COLO829 (cell line): ENCODE results near the gene CARM1.
"Not testable (repeated sequence)": the region's sequence is repeated elsewhere in the genome, so short reads cannot be mapped to it uniquely, and the experiment has no call there.

Experiments
- DNase-seq: peaks from one replicate; pipeline ENCODE4 v3.0.0; 2012; ENCODE audit warnings: low spot score

The CARM1 gene

GRCh38 chr19:10870955-10871603 lies at the start of gene CARM1:
TSS of gene CARM1 (plus strand) at chr19:10871553. CDS start at chr19:10871703, 150 bp downstream.
- peak; percentile 100 for DNase-seq

DNA sequence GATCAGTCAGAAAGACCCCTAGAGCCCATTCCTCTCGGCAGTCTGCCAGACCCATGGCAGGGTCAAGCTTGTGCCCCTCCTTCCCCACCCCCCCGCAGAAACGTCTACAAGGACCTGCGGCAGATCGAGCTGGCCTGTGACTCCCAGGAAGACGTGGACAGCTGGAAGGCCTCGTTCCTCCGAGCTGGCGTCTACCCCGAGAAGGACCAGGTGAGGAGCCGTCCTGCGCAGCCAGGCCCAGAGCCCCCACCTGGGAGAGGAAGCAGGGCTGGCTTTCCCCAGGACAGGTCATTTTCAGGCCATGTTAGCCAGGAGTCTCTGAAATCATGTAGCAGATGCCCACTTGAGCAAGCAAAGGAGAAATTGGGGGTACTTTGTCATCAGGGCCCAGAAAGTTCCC lies 47.7 kb upstream of the CARM1 start:
- DNase-seq: no peak

DNA sequence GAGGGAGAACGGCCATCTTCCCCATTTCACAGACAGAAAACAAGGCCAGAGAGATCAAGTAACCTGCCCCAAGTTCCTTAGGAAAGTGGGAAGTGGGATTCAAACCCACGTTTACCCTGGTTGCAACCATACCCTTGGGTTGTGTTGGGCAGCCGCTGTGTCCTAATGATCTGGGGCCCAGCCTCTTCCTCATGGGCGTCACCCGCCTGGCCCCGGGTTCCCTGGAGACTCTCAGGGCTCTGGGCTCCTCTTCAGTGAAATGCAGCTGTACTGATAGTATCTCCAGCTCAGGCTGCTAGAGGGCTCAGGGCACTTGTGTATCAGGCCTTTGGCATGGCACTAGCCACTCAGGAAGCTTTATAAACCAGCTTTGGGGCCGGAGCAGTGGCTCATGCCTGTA lies 45.1 kb upstream of the CARM1 start:
- DNase-seq: no peak

GRCh38 chr19:10826846-10827245 lies 44.5 kb upstream of the CARM1 start:
- no peak for DNase-seq

DNA sequence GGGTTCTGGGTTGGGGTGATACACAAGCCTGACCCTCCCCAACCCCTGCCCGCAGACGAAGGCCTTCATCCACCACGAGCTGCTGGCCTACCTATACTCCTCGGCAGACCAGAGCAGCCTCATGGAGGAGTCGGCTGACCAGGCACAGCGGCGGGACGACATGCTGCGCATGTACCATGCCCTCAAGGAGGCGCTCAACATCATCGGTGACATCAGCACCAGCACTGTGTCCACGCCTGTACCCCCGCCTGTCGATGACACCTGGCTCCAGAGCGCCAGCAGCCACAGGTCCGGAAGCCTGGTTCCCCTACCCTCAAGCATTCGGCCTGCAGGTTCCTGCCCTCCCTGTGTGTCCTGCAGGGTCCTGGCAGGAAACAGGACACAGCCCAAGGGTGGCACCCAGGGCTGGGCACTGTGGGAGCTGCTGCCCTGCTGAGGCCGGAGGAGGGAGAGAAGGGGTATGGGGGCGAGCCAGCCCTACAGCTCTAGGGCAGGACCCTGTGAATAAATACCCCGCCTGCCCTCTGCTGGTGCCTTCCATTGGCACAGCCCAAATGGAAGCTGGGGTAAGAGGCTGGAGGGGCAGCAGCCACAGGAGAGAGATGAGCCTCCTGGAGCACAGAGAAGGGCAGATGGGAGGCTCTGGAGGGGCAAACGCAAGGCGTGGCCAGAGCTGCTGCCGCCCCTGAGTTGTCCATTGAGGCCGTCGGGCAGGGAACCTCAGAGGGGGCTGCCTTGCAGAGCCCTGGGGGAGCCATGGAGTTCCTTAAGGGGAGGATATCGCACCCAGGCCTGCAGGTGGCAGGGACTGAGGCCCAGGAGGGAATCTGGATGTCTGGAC lies 42.2 kb upstream of the CARM1 start:
- DNase-seq: no peak

GRCh38 chr19:10829967-10830366 lies 41.4 kb upstream of the CARM1 start:
- DNase-seq: no peak

DNA sequence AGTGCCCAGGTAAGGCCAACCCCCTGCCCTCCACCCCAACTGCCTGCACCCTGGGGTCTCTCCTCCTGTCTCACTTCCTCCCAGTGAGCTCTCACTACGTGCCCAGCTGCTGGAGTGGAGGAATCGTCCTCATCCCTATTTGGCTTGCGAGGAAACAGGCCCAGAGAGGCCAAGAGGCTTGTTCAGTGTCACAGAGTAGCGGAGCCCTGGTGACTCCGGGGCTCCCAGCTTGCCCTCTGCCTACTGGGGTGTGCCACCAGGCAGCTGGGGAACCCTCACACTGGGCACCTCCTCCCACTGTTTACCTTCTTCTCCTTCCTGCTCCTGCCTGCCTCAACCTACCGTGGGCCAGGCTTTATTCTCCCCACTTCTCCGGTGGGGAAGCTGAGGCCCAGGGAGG lies 41.0 kb upstream of the CARM1 start:
- no peak for DNase-seq

DNA sequence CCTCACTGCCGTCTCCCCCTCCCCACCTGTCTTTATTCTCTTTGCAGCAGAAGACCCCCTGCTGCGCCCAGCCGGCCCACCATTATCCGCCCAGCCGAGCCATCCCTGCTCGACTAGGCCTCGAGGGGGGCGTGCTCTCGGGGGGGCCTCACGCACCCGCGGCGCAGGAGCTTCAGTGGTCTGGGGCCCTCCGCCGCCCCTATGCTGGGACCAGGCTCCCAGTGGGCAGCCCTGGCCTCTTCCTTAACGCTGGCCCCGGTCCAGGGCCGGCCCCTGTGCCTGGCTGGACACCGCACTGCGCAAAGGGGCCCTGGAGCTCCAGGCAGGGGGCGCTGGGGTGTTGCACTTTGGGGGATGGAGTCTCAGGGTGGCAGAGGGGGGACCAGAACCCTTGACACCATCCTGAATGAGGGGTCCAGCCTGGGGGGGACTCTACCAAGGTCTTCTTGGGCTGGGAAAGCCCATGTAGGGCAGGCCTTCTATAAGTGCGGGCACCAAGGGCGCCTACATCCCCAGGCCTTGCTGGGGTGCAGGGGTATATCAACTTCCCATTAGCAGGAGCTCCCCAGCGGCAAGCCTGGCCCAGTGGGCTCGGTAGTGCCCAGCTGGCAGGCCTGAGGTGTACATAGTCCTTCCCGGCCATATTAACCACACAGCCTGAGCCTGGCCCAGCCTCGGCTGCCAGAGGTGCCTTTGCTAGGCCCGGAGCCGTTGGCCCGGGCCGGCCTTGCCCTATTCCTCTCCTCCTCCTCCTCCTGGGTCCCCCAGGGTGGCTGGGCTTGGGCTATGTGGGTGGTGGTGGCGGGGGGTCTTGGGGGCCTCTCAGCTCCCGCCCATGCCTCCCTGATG lies 40.2 kb upstream of the CARM1 start:
- DNase-seq: no peak

DNA sequence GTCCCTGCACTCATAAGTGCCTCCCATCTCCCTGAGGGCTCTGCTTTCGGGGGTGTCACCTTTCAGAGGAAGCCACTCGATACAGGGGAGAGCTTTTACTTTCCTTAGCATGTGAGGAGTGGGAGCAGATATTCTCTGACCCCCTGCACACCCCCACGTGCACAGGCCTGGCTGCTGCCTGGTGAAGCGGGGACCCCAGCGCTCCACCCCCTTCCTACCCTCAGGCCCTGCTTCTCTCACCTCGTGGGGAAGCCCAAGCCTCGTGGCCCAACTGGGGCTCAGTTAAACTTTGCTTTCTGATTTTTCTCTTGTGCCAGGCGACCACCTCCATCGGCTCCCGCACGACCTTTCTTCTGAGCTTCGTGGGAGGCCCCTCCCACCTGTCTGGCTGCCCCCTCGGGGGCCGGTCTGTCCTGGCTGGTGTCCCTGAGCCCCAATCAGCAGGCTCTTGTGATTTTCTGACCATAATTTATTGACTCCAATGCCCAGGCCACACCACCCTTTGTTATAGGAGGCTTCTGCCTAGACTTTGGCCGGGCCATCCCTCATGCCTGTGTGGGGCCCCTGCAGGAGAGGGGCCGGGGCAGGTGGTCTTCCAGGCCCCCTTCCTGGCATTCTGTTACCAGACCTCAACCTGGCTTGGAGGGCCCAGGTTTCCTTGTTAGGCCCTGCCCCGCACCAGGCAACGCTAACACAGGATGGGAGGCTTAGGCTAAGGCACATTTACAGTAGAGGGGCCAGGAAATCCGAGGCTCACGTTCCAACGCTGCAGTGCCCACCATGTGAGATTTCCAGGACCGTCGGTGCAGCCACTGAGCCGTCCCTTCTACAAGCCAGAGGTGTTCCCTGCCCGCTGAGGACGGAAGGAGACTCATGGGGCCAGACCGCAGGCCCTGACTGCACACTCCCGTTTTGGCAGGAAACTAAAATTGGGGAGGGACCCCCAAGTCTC lies 39.1 kb upstream of the CARM1 start:
- no peak for DNase-seq

DNA sequence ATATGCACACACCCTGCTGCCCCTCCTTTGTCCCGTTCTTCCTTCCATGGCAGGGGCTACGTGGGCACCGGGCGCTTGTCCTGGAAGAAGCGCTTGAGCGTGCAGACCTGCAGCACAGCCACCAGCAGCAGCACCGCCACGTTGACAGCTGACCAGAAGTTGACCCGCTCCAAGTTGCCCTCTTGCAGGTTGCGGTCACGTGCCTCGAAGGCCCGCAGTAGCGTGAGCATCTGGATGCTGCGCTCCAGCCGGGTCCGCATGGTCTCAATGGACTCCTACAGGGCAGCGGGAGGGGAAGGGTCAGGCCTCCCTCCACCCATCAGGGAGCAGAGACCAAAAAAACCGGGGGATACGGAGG lies 38.4 kb upstream of the CARM1 start:
- no peak for DNase-seq

- DNase-seq: peak; percentile 100
Observed at GRCh38 chr19:10835089-10835753, 36.1 kb upstream of the CARM1 start.

- peak; percentile 91 for DNase-seq
Observed at GRCh38 chr19:10835754-10836478, 35.4 kb upstream of the CARM1 start, which contains the start of gene TMED1. TSS of gene TMED1 (minus strand) at chr19:10836212. CDS start at chr19:10836191, 21 bp downstream.

- peak; percentile 88 for DNase-seq
Observed at GRCh38 chr19:10836479-10837330, 34.6 kb upstream of the CARM1 start.

DNA sequence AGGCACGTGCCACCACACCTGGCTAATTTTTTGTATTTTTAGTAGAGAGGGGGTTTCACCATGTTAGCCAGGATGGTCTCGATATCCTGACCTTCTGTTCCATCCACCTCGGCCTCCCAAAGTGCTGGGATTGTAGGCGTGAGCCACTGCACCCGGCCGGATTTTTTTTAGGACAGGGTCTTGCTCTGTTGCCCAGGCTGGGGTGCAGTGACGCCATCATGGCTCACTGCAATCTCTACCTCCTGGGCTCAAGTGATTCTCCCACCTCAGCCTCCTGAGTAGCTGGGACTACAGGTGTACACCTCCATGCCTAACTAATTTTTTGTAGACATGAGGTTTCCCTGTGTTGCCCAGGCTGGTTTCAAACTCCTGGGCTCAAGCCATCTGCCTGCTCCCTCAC lies 33.7 kb upstream of the CARM1 start:
- DNase-seq: not testable (repeated sequence)

DNA sequence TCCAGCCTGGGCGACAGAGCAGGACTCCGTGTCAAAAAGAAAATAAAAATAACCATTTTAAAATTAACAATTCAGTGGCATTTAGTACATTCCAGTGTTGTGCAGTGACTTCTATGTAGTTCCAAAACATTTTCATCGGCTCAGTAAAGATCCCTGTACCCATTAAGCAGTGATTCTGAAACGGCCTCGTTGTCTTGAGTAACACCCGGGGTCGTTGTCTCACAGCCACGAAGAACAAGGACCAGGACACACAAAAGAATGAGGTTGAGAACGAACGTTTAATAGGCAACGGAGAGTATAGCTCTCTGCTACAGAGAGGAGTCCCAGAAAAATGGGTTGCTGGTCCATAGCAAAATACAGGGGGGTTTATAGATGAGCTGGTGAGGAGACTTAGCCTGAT lies 33.0 kb upstream of the CARM1 start:
- DNase-seq: no peak

- no peak for DNase-seq
Observed at GRCh38 chr19:10839114-10840050, 32.0 kb upstream of the CARM1 start.

GRCh38 chr19:10842788-10843187 lies 28.6 kb upstream of the CARM1 start:
- no peak for DNase-seq
